ENCODE measurements around the gene SYT7.

DNA sequence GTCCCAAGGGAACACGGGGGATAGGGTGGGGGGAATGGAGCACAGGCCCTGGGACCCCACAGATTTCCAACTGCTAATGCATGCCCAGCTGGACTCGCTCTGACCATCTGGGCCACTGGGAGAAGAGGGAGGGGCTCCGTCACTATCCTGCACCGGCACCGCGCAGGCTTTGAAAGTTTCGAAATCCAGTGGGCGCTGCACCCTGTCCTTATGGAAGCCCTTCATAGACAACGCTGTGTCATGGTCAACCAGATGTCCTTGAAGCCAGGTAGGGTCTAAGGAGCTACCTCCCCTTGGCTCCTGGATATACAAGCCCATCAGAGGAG, 42.3 kb downstream of the SYT7 start:
- TF ChIP-seq, protein P1, sequence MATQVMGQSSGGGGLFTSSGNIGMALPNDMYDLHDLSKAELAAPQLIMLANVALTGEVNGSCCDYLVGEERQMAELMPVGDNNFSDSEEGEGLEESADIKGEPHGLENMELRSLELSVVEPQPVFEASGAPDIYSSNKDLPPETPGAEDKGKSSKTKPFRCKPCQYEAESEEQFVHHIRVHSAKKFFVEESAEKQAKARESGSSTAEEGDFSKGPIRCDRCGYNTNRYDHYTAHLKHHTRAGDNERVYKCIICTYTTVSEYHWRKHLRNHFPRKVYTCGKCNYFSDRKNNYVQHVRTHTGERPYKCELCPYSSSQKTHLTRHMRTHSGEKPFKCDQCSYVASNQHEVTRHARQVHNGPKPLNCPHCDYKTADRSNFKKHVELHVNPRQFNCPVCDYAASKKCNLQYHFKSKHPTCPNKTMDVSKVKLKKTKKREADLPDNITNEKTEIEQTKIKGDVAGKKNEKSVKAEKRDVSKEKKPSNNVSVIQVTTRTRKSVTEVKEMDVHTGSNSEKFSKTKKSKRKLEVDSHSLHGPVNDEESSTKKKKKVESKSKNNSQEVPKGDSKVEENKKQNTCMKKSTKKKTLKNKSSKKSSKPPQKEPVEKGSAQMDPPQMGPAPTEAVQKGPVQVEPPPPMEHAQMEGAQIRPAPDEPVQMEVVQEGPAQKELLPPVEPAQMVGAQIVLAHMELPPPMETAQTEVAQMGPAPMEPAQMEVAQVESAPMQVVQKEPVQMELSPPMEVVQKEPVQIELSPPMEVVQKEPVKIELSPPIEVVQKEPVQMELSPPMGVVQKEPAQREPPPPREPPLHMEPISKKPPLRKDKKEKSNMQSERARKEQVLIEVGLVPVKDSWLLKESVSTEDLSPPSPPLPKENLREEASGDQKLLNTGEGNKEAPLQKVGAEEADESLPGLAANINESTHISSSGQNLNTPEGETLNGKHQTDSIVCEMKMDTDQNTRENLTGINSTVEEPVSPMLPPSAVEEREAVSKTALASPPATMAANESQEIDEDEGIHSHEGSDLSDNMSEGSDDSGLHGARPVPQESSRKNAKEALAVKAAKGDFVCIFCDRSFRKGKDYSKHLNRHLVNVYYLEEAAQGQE (IDR thresholded peaks at IDR 0.05; ENCODE audit: insufficient read depth in 1 of 2, low read depth in 2 of 2, low read length in 2 of 2): no peak
- no peak for TF ChIP-seq TAF1 (IDR thresholded peaks at IDR 0.05; ENCODE audit: borderline replicate concordance, insufficient read depth, low read length)
- TF ChIP-seq POLR2AphosphoS5 (IDR thresholded peaks at IDR 0.05; ENCODE audit: low read depth, low read length): no peak

Data from PFSK-1 (cell line).